SK-N-SH (cell line): ENCODE data around the gene CRYZL1. TPM values are rescaled to one million over a fixed set of nuclear protein-coding genes. Genes with fewer than 3 reads are reported as not detected.

Experiments used
- CTCF ChIA-PET: fragments of 300-600, 350-600 bp; formaldehyde crosslinking; extraction: SDS; loops from one replicate; lab custom pipeline; 2021; lab: Yijun Ruan, JAX
- POLR2A ChIA-PET: fragments of 350-600 bp; sonication (Branson Sonifier 250); formaldehyde crosslinking; extraction: SDS; loops from one replicate; lab custom pipeline; 2020; ENCODE audit warnings: antibody characterized with exemption, inconsistent platforms; lab: Yijun Ruan, JAX
- DNase-seq: peaks from one replicate; pipeline ENCODE4 v3.0.0; 2012
- H2AFZ ChIP-seq: fragments of 200-600 bp; sonication (generic); 2 replicates; pipeline ENCODE4 v1.8.1; 2016; ENCODE audit warnings: antibody characterized with exemption, mild to moderate bottlenecking, low read depth
- H3F3A ChIP-seq: fragments of 200-600 bp; sonication (generic); replicated peaks from 2 replicates; pipeline ENCODE3; 2016; ENCODE audit warnings: antibody characterized with exemption, mild to moderate bottlenecking; ENCODE audit not compliant: insufficient read depth
- H3K27ac ChIP-seq, 2 experiments: fragments of 200-500 bp in 1 of 2; fragments of 200-600 bp in 1 of 2; sonication (Bioruptor generic) in 1 of 2; sonication (generic), shearing (Covaris generic) in 1 of 2; 2 replicates each; pipeline versions ENCODE4 v1.5.1 to v1.6.1; 2014 to 2016; ENCODE audit warnings: low read depth in 2 of 2, inconsistent platforms in 1 of 2, low read length in 1 of 2, mild to moderate bottlenecking in 1 of 2, mixed read lengths in 1 of 2
- H3K27me3 ChIP-seq: fragments of 200-600 bp; sonication (generic), shearing (Covaris generic); 2 replicates; pipeline ENCODE4 v1.6.1; 2016; ENCODE audit warnings: mixed run types; ENCODE audit not compliant: insufficient read depth
- H3K36me3 ChIP-seq, 2 experiments: fragments of 200-500 bp in 1 of 2; fragments of 200-600 bp in 1 of 2; sonication (Bioruptor generic) in 1 of 2; sonication (generic) in 1 of 2; replicated peaks in 1 of 2; 2 replicates each; pipeline versions ENCODE3 to v1.5.1; 2014 to 2016; ENCODE audit warnings: low read length in 1 of 2, mild to moderate bottlenecking in 1 of 2; ENCODE audit not compliant: insufficient read depth in 2 of 2, control insufficient read depth in 1 of 2
- H3K4me1 ChIP-seq, 2 experiments: fragments of 200-500 bp in 1 of 2; fragments of 200-600 bp in 1 of 2; sonication (Bioruptor generic) in 1 of 2; sonication (generic), shearing (Covaris generic) in 1 of 2; 2 replicates each; pipeline versions ENCODE4 v1.5.1 to v1.6.1; 2014 to 2016; ENCODE audit warnings: low read depth in 1 of 2, low read length in 1 of 2, mixed run types in 1 of 2; ENCODE audit not compliant: insufficient read depth in 2 of 2, control insufficient read depth in 1 of 2
- H3K4me2 ChIP-seq: fragments of 200-600 bp; sonication (generic), shearing (Covaris generic); 2 replicates; pipeline ENCODE4 v1.6.1; 2017; ENCODE audit warnings: mixed run types
- H3K4me3 ChIP-seq, 2 experiments: fragments of 200-500 bp in 1 of 2; fragments of 200-600 bp in 1 of 2; sonication (Bioruptor generic) in 1 of 2; sonication (generic), shearing (Covaris generic) in 1 of 2; 2 replicates each; pipeline versions ENCODE4 v1.5.1 to v1.8.1; 2014 to 2016; ENCODE audit warnings: low read depth in 2 of 2, inconsistent platforms in 1 of 2, low read length in 1 of 2, mild to moderate bottlenecking in 1 of 2, mixed read lengths in 1 of 2, moderate library complexity in 1 of 2
- H3K79me2 ChIP-seq: fragments of 200-600 bp; sonication (generic); 2 replicates; pipeline ENCODE4 v1.8.1; 2017; ENCODE audit warnings: mild to moderate bottlenecking; ENCODE audit not compliant: insufficient read depth
- H3K9ac ChIP-seq: fragments of 200-600 bp; sonication (generic); 2 replicates; pipeline ENCODE4 v1.6.1; 2017; ENCODE audit warnings: mixed run types
- H3K9me2 ChIP-seq: fragments of 200-600 bp; sonication (generic); 2 replicates; pipeline ENCODE4 v1.6.1; 2017; ENCODE audit warnings: mixed run types
- H3K9me3 ChIP-seq: fragments of 200-600 bp; sonication (generic); 2 replicates; pipeline ENCODE4 v1.6.1; 2017; ENCODE audit warnings: mixed run types, mild to moderate bottlenecking, moderate library complexity
- H4K20me1 ChIP-seq: fragments of 200-600 bp; sonication (generic); 2 replicates; pipeline ENCODE4 v1.6.1; 2017; ENCODE audit warnings: mild to moderate bottlenecking, mixed run types; ENCODE audit not compliant: insufficient read depth
- CHD2 ChIP-seq: fragments of 150-350 bp; IDR thresholded peaks from 2 replicates; pipeline ENCODE4 v1.6.1; 2018; ENCODE audit warnings: low read length; ENCODE audit not compliant: partially characterized antibody
- EP300 ChIP-seq, 2 experiments: IDR thresholded peaks; 2 replicates each; pipeline versions ENCODE4 v1.4.0 to v1.6.1; 2012; ENCODE audit warnings: borderline replicate concordance in 1 of 2, low read depth in 1 of 2, low read length in 1 of 2
- EZH2phosphoT487 ChIP-seq: fragments of 200-600 bp; sonication (generic); IDR thresholded peaks from 2 replicates; pipeline ENCODE4 v1.6.1; 2017; ENCODE audit warnings: low read depth, mixed run types, mild to moderate bottlenecking, antibody characterized with exemption, moderate library complexity, borderline replicate concordance
- FOSL2 ChIP-seq: IDR thresholded peaks from 2 replicates; pipeline ENCODE4 v1.4.0; 2012; ENCODE audit warnings: low read depth, mild to moderate bottlenecking, moderate library complexity, borderline replicate concordance
- RCOR1 ChIP-seq: fragments of 150-350 bp; IDR thresholded peaks from 2 replicates; pipeline ENCODE4 v1.6.1; 2017; ENCODE audit warnings: antibody characterized with exemption, low read length
- REST ChIP-seq: IDR thresholded peaks from 2 replicates; pipeline ENCODE4 v1.6.1; 2012; ENCODE audit warnings: mild to moderate bottlenecking, low read depth, low read length, moderate library complexity
- TCF12 ChIP-seq: IDR thresholded peaks from 2 replicates; pipeline ENCODE4 v1.4.0; 2012
- USF2 ChIP-seq: fragments of 150-350 bp; IDR thresholded peaks from 2 replicates; pipeline ENCODE4 v1.6.1; 2017; ENCODE audit warnings: antibody characterized with exemption, low read length, low read depth, borderline replicate concordance
- ZBTB33 ChIP-seq: IDR thresholded peaks from 2 replicates; pipeline ENCODE4 v1.4.0; 2012; ENCODE audit warnings: low read depth, borderline replicate concordance
- WGBS: methylation state at CpG from one replicate; pipeline ENCODE4 v1.1.6; 2017; ENCODE audit warnings: low lambda C conversion rate; 5-methylcytosine and 5-hydroxymethylcytosine counted together
- polyA plus RNA-seq, 3 experiments: library from polyadenylated mRNA; depleted of rRNA; stranded (reverse); fragments of >200 nt; gene quantifications; 2 replicates each; pipeline ENCODE4 v1.2.3, GENCODE V29; 2012

Gene CRYZL1
- polyA plus RNA-seq, 1 of the 3 experiments (the other 2 are of a cell fraction) = 26.3 TPM

- no peak overlapping the region for H3K4me3 ChIP-seq
- H3K9me3 ChIP-seq = no peaks in the 10 kb centered on the region
- no peaks in the 10 kb centered on the region for H3F3A ChIP-seq
- no peaks in the 10 kb centered on the region for H3K9me2 ChIP-seq
- no peak overlapping the region for H2AFZ ChIP-seq
- no peaks in the 10 kb centered on the region for H3K27me3 ChIP-seq
- H3K4me2 ChIP-seq = no peak overlapping the region
- H3K79me2 ChIP-seq = peaks cover 85% of the 10 kb centered on the region
- peaks cover 0 to 4% of the 10 kb centered on the region in 2 experiments for H3K36me3 ChIP-seq
- peaks cover 36% of the 10 kb centered on the region for H4K20me1 ChIP-seq
- no peak overlapping the region for H3K27ac ChIP-seq
- H3K4me1 ChIP-seq = peaks cover 8 to 11% of the 10 kb centered on the region in 2 experiments; a peak in 3 of 4 replicates
- DNase-seq = no peak
- TF ChIP-seq FOSL2 (no peak), CHD2 (no peak), REST (no peak), EZH2phosphoT487 (no peak), ZBTB33 (no peak), USF2 (no peak), EP300 (IDR thresholded peaks at IDR 0.05; ENCODE audit: borderline replicate concordance in 1 of 2, low read depth in 1 of 2, low read length in 1 of 2) (no peak), TCF12 (no peak), RCOR1 (no peak)
- TF ChIP-seq, all 33 proteins: peak for 0
- 96% methylated on average over 4 of the region's 4 CpGs for WGBS
- ChIA-PET CTCF (interaction anchor here (0.9 to 1.0 kb wide), 2 partner anchors 278 to 874 kb away, joined by 4 read pairs; partner anchors contain the start of gene PAXBP1), POLR2A (interaction anchor here (0.6 kb wide), 1 partner anchor 80 kb away, joined by 3 read pairs; no protein-coding TSS in a partner anchor)
- H3K9ac ChIP-seq = no peak overlapping the region
Observed at GRCh38 chr21:33645730-33646129, 4.2 kb upstream of the CRYZL1 start.
